IPS-NIHi11 (cell line): ENCODE data around the gene PIAS3.
A peak's percentile ranks its signal among the peaks of the same experiment; 100 is the strongest.
"Not testable (repeated sequence)": the region's sequence is repeated elsewhere in the genome, so short reads cannot be mapped to it uniquely, and the experiment has no call there.

Experiments used
- DNase-seq: peaks from one replicate; pipeline ENCODE4 v3.0.0; 2012; ENCODE audit warnings: mixed read lengths, low spot score

Gene PIAS3

GRCh38 chr1:145874646-145875045 is 15.8 kb upstream of the PIAS3 start:
- no peak for DNase-seq

- DNase-seq = peak; percentile 63
These were observed 13.4 kb upstream of the PIAS3 start for GRCh38 chr1:145871994-145872924.

DNA sequence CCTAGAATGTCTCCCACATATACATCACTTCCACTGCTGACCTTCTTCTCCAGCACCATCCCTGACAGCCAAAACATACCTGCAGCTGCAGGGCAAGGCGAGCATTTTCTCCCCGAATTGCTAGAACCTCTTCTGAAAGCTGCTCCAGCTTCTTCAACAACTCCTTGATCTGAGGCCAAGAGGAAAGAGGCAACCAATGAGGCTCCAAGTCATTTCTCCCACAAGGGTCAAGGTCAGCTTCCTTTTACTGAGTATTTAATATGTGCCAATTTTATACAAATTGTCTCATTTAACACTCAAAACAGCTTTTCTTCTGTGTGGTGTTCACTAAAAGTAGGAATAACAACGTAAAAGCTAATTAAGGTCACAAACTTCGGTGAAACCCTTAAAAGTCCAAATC is 9.4 kb upstream of the PIAS3 start:
- DNase-seq = no peak

DNA sequence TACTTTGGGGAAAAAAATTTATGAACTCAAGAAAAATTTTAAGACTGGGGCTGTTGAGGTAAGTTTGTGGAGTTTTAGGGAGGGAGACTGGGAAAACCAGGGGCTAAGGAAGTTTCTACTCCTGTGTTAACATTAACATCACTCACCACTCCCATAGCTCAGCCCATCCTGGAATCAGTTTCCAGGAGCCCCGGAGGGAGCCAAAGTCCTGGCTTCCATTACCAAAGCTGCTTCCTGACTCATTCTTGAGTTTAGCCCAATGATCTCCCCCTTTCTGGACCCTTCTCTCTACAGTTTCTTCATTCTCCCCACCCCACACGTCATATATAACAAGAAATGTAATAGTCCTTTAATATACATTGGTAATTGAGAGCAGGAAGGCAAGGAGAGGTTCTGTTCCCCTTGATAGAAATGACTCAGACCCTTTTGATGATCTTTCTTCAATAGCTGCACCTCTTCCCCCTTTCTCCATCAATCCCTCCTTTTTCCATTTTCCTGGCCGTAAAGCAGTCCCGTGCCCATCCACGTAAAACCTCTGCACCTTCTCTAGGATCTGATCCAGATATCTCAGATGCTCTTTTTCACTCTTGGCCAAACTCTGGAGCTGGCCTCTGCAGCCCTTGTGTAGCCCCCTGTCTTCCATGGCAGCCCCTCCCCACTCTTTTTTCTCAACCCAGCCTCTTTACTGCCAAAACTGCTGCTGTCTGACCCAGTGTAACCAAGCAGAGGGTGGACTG is 4.6 kb upstream of the PIAS3 start:
- no peak for DNase-seq

GRCh38 chr1:145859491-145860023 is 676 bp upstream of the PIAS3 start:
- peak; percentile 93 for DNase-seq

GRCh38 chr1:145858238-145858900 is 512 bp downstream of the PIAS3 start:
- peak; percentile 86 for DNase-seq

GRCh38 chr1:145857170-145857569 is 1.7 kb downstream of the PIAS3 start:
- no peak for DNase-seq

DNA sequence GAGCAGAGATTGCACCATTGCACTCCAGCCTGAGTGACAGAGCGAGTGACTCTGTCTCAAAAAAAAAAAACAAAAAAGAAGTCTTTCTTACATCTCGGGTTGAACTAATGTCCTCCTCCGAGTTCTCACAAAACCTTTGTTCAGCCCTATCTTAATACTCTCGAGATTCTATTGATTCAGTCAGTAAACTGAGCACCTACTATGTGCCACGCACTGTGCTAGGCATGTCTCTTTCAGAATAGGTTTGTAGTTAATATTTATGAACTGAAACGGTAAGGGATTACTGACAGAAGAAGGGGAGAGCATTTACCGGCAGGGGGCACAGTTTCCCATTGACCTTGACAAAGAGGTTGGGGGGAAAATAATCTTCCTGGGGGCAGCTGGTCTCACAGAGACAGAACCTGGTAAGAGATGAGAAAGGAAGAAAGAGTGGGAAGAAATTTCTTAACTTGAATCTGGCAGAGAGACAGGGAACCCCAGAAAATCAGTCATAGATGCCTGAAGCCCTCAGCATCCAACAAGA is 3.4 kb downstream of the PIAS3 start:
- no peak for DNase-seq

GRCh38 chr1:145849356-145850160 is 9.3 kb downstream of the PIAS3 start:
- DNase-seq = peak; percentile 69

DNA sequence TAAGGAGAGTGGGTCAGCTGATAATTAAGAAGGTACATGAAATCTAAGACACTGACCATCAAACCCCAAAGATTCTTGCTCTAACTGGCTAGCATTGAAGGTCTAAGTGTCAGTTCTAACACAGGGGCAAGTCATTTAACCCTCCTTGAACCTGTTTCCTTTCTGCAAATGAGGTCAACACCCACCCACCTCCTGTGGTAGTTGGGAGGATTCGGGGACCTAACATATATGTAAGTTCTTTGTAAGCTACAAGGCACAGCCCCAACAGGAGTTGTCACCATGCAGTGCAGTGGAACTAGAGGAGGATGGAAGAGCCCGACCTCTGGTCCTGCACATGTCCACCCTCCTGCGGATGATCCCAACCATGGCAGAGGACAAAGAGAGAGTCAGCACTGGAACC is 11.1 kb downstream of the PIAS3 start:
- DNase-seq = no peak

DNA sequence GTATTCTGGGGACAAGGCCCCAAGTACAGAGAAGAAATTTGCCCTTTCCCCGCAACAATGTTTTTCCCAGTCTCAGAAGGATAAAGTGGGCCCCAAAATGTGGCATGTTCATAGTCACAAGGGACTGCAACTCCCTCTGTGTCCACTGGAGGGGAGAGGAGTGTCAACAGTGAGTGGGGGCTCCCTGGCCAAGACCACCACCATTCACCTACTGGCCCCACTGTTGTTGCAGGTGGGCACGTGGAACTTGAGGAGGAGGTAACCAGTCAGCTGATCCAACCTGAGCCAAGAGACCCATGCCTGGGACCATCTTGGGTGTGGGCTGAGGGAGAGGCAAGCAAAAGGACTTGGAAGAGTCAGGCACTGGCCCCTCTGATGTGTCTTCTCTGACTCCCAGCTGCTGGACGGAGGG is 12.7 kb downstream of the PIAS3 start:
- peak; percentile 84 for DNase-seq

- peak; percentile 97 for DNase-seq
These were observed 13.2 kb downstream of the PIAS3 start, which contains the start of gene NUDT17 for GRCh38 chr1:145845514-145846161. TSS of gene NUDT17 (plus strand) at chr1:145845630. CDS start at chr1:145845641, 11 bp downstream.

DNA sequence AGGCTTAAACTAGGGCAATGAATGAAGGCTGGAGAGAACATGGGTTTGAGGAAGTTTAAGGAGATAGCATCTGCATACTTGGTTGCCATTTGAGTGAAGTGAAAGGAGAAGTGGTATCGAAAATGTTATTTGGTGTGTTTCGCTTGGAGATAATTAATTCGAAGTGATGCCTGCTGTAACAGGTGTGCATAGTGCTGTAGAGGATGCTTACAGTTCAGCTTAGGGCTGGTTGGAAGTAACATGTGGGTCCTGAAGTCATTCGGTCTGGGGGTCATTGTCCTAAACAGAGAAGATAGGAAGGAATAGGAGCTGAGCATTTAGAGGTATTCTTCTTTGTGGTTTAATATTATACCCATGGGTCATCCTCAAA is 13.8 kb downstream of the PIAS3 start:
- DNase-seq = no peak

DNA sequence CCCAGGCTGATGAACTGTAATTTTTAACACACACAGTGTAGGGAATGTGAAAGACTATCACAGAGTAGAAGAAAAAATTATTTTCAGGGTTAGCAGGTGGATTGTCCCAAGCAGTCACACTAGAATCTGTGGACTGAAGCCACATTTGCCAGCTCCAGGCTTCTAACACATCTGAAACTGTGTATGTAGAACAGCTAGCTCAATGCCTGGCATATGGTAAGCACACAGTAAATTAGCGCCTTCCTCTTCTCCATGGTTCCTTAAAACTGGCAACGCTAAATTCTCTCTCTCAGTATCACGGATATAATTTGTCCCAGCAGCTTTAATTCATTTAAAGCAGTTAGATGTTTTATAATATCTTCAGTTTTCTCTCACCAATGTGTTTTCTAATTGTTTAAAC is 15.8 kb downstream of the PIAS3 start:
- no peak for DNase-seq

DNA sequence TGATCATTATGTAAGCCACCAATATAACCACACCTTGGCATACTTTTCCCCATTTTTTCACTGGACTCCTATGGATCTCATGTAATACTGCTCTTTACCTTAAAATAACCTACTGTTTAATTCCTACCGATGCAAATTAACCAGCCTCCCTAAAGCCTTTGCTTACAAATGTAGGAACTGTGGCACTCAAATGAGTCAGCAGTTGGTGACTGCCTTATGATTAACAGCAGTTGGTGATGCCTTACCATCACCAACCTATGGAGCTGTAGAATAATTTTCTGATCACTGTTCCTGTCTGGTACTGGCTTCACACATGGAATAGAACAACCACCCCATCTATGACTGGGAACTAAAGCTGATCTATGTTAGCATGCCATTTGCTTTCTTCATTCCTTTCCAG is 21.2 kb downstream of the PIAS3 start:
- no peak for DNase-seq

DNA sequence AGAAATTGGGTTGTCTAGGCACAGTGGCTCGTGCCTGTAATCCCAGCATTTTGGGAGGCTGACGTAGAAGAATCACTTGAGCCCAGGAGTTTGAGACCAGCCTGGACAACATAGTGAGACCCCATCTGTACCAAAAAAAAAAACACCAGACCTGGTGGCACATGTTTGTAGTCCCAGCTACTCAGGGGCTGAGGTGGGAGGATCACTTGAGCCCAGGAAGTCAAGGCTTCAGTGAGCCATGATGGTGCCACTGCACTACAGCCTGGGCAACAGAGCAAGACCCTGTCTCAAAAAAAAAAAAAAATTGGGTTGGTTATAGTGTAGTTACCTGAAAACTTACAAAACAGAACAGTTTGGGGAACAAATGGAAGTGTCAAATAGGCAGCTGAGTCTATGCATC is 28.1 kb downstream of the PIAS3 start:
- DNase-seq = not testable (repeated sequence)

GRCh38 chr1:145828367-145829026 is 30.4 kb downstream of the PIAS3 start:
- no peak for DNase-seq

DNA sequence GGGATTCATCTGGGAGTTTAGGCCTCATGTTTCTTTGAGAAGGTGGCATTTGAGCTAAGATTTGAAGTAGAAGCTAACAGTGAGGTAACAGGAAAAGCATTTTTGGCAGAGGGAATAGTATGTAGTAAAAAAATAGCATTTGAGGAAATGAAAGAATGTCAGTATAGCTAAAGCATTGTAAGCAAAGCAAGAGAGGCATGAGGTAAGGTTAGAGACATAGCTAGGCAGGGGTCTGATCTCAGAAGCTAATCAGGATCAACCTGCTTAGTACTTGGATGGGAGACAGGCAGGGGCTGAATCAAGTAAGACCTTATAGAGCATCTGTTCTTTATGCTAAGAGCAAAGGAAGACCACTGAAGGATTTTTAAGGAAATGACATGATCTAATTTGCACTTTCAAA is 30.9 kb downstream of the PIAS3 start:
- DNase-seq = no peak

DNA sequence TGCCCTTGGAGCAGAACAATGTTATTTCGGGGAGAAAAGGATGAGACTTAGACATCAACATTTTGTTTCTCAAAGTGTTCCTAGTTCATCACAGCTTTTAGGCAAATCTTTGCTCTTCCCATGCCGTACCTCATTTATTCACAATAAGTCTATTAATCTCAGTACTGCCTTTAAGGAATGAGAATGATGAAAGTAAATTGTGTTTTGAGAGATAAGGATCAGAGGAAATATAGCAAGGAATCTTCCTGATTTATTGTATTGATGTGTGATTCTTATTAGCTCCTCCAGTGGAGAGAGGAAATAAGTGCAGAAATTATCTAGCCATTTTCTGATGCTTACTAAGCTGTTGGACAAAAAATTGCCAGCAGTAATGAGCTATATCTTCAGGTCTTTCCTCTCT is 32.9 kb downstream of the PIAS3 start:
- DNase-seq = no peak

- DNase-seq = no peak
These were observed 34.4 kb downstream of the PIAS3 start for GRCh38 chr1:145824499-145824842.
